Posterior vena cava (tissue), 2 donors: ENCODE results near the gene APEX1. TPM values are rescaled to one million over a fixed set of nuclear protein-coding genes. Genes with fewer than 3 reads are reported as not detected.
"Not testable (repeated sequence)": the region's sequence is repeated elsewhere in the genome, so short reads cannot be mapped to it uniquely, and the experiment has no call there.

Source experiments
- DNase-seq: peaks from one replicate; pipeline ENCODE4 v3.0.0-alpha.2; 2020; ENCODE audit warnings: low spot score
- intact Hi-C, 2 donors: fragments of 100-400 bp; cut with DNase I; formaldehyde crosslinking; loops; one replicate each; pipeline versions ENCODE4 v1.14.1 to v1.14.2; 2022 to 2023
- total RNA-seq, 2 donors: library from RNA; stranded (reverse); fragmentation: NEBNext Ultra II Directional; extraction: Animal tissue kit (Norgen Biotek cat#: 25700); gene quantifications; one replicate each; pipeline ENCODE4 v1.2.1, GENCODE V29; 2021
- donor health status: DM: yes; HTN: yes; CAD: no.
- donor health status: DM: yes; HTN: yes; CAD: no.

Gene APEX1
- total RNA-seq, 2 donors from 2014 or later, result 74.3 to 96.2 TPM

- intact Hi-C loops, result no loop called here
- no peak for DNase-seq
Measured at GRCh38 chr14:20429801-20430669, 25.0 kb upstream of the APEX1 start.

DNA sequence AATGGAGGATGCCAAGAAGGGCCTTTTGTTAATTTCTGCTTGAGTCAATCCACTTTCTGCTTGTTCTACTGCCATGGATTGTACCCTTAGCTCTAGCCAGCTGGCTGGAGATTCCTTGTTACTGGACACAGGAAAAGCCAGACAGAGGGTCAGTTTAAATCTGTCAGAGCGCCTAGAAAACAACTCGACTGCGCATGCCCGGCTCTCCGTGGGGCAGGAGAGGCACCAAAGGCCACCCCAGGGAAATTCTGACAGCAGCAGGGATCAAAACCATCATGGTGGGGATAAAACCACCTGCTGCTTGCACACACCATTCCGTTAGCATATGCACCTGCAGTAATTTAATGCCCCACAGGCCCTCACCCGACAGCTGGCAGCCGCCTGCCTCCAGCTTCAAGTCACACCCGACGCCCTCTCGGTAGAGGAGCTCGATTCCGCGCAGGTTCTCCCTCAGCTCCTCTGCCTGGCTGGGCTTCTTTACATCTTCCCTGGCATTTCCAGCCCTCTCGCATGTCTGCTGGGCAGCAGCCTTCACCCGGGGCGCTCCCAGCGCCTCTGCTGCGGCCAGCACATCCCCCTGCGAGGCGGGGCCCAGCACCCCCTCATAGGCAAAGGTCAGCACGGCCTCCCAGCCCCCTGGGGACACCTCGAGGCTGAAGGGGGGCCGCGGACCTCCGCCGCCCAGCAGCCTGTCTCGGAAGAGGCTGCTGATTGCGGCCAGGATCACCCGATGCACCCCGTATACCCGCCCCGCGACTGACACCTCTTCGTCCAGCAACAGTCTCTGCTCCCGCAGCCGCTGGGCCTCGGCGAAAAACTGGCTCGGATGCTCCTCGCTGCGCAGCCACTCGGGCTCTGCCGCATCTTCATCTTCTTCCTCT is 20.1 kb upstream of the APEX1 start:
- intact Hi-C loops, result no loop called here
- peak; percentile 91 for DNase-seq

- intact Hi-C loops, result no loop called here
- no peak for DNase-seq
Measured at GRCh38 chr14:20435582-20436362, 19.3 kb upstream of the APEX1 start, which contains the start of gene KLHL33. TSS of gene KLHL33 (minus strand) at chr14:20436166. CDS start at chr14:20435811, 355 bp downstream.

DNA sequence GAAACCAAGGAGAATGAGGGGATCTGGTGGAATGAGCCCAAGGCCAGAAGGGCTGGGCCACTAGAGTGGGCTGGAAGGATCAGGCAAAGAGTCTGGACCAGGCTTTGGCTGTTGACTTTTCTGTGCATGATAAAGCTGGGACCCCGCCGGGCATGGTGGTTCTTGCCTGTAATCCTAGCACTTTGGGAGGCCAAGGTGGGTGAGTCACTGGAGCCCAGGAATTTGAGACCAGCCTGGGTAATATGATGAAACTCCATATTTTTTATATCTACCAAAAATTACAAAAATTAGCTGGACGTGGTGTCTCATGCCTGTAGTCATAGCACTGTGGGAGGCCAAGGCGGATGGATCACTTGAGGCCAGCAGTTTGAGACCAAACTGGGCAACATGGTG is 18.7 kb upstream of the APEX1 start:
- intact Hi-C loops, result no loop called here
- DNase-seq, result no peak

GRCh38 chr14:20438664-20439063 is 16.4 kb upstream of the APEX1 start:
- DNase-seq, result no peak
- intact Hi-C loops, result no loop called here

- DNase-seq, result no peak
- intact Hi-C loops, result no loop called here
Measured at GRCh38 chr14:20440465-20440864, 14.6 kb upstream of the APEX1 start.

DNA sequence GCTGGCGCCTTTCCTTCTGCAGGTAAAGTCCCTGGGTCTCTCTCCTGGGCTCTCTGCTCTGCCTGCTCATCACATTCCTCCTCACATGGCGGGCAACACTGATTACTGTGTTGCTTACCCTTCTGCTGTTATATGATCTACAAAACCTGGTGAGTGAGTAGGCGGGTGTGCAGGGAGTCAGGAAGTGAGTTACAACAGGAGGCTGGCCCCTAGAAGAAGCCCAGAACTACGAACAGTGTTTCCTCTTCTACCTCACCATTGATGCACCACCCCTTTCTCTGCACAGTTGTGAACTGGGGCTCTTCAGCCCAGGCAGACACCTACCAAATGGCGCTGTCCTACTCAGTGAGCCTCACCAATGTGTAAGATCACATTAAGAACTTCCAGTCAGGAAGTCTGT is 14.1 kb upstream of the APEX1 start:
- intact Hi-C loops, result no loop called here
- no peak for DNase-seq

DNA sequence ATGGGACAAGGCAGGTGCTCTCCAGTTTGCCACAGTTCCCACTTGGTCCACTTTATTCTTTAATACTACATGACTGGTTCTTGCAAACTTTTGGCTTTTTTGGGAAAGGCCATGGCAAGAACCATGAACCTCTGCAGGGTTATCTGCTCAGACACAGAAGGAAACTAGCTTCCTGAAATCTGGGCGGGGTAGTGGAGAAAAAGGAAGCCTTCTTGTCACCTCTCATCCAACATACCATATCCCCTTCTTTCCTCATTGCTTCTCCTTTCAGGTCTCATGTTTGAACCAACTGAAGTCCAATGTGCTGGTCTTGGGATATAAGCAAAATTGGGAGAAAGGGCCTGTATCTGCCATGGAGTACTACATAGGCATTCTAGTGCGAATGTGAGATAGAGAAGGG is 13.6 kb upstream of the APEX1 start:
- intact Hi-C loops, result no loop called here

GRCh38 chr14:20443650-20444049 is 11.4 kb upstream of the APEX1 start:
- DNase-seq, intact Hi-C loops: not testable (repeated sequence)

More for the DNA sequence above, 13.6 kb upstream of the APEX1 start:
- no peak for DNase-seq

DNA sequence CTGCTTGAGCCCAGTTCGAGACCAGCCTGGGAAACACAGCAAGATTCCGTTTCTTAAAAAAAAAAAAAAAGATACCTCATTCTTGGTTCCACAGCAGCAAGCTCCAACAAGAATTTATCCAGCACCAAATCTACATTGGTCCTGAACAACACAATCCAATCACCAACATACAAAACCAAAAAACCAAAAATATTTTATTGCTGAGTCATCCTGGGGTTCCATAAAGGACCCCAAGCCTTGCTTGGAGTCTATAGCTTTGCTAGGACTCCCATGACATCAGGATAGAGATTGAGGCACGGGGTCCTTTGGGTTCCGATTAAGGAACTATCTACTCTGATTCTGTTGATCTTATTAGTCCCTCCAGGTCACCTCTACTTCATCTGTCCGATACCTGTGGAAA is 8.1 kb upstream of the APEX1 start:
- no peak for DNase-seq
- intact Hi-C loops, result no loop called here

GRCh38 chr14:20452831-20453230 is 2.2 kb upstream of the APEX1 start:
- not testable (repeated sequence) for DNase-seq
- intact Hi-C loops, result loop anchor here in 1 of 2 donors (10.0 kb wide), 2 partner anchors 118 to 512 kb away; partner anchors contain the start of gene CCNB1IP1

GRCh38 chr14:20455355-20456300 is 602 bp downstream of the APEX1 start:
- intact Hi-C loops, result loop anchor here in 1 of 2 donors (10.0 kb wide), 2 partner anchors 121 to 509 kb away; partner anchors contain the start of gene CCNB1IP1
- no peak for DNase-seq

DNA sequence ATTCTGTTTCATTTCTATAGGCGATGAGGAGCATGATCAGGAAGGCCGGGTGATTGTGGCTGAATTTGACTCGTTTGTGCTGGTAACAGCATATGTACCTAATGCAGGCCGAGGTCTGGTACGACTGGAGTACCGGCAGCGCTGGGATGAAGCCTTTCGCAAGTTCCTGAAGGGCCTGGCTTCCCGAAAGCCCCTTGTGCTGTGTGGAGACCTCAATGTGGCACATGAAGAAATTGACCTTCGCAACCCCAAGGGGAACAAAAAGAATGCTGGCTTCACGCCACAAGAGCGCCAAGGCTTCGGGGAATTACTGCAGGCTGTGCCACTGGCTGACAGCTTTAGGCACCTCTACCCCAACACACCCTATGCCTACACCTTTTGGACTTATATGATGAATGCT is 1.9 kb downstream of the APEX1 start:
- intact Hi-C loops, result loop anchor here in 1 of 2 donors (10.0 kb wide), 2 partner anchors 122 to 508 kb away; partner anchors contain the start of gene CCNB1IP1
- no peak for DNase-seq

DNA sequence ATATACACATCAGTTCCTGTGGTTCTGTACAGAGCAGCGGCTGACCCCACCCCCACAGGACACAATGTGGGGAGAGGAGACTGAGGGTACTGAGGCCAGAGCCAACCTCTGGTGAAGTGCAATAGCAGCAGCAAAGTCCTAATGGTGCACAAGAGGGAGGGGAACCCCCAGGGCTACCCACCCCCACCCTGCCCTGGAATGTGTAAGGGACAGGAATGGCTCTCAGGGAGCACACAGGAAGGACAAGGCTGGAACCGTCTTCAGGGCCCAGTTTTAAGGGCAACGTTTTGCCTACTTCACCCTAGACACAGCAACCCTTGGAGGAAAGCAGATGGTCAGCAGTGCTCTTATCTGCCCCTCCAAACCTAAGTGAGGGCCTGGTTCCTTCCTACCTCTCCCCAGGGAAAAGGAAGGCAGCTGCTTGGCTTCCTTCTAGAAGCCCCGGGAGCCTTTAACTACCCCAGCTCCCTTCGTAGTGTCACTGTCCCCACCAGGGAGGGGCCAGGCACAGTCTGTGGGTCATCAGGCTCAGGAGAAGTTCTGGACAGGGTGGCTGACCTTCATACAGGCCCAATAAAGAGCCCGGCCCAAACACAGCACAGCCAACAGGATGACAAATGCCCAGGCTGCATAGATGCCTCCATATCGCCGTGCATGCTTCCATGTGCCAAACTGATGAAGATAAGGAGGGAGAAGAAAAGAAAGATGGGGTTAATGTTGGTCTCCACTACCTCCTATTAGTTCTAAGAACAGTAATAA is 3.2 kb downstream of the APEX1 start:
- DNase-seq, result no peak
- intact Hi-C loops, result loop anchor here in 1 of 2 donors (10.0 kb wide), 2 partner anchors 123 to 507 kb away; partner anchors contain the start of gene CCNB1IP1

DNA sequence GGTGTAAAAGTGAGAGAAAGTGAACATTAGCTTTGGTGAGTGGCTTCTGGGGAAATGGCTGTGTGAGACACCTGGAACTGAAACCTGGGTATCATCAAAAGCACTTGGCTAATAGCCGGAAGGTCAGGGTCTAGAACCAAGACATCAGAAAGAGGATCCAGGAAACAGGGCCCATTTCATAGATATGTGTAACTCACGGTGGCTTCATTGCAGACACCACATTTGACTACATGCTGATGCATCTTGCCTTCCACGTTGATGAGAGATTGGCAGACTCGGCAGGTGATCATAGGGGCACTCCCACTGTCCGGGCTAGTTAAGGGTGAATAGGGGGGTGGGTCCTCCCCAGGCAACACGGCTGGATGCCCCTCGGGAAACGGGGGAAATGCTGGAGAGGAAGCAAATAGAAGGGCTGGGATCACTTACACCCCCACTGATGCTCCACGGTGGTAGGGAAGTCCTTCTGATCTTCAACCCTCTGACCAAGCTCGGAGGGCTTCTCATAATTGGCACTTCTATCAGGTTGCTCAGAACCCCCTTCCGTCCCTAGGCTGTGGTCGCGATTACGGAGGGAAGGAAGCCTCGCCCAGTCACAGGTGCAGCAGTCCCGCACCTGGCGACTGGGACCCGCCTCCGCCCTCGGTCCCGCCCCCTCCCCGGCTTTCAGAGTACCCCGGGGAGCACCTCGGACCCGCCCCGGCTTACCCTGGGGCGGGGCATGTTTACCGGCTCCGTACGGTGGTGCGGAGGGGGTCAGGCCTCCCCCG is 5.6 kb downstream of the APEX1 start:
- intact Hi-C loops, result loop anchor here (2.0 to 10.0 kb wide), 2 partner anchors 154 to 228 kb away; partner anchors contain the start of gene ANG (in 1 of the 2)
- DNase-seq, result no peak
